Heart left ventricle (tissue), 13 donors: ENCODE measurements around the gene NUDT4.

ENCODE experiments used
- CTCF ChIP-seq, 12 donors: fragments of 200-600 bp; sonication (generic) in 4 of 12; IDR thresholded peaks; one replicate each; pipeline versions ENCODE4 v1.5.0 to v1.8.0; 2018 to 2022; ENCODE audit warnings: antibody characterized with exemption in 12 of 12, mild to moderate bottlenecking in 5 of 12
- POLR2A ChIP-seq, 2 donors: fragments of 450-650 bp; IDR thresholded peaks; one replicate each; pipeline ENCODE4 v1.6.1; 2017; ENCODE audit warnings: antibody characterized with exemption in 2 of 2, mild to moderate bottlenecking in 2 of 2, moderate library complexity in 2 of 2
- donor health status: ischemic (EF 13 %, LVEDD 7.1; RV severe dilation, severe dysfunction).
- donor health status: DM: no; HTN: yes; CAD: no.
- donor health status: DM: no; HTN: no; CAD: no.
- donor health status: ischemic (EF 25% LVEDD 6.9; RV normal size, moderate dysfunction).
- donor health status: ischemic (EF 25% LVEDD 5.7; RV mildly dilated, moderate dysfunction).
- donor health status: ischemic (EF 35%, LVEDD 5.7; RV mildly dilated, moderate dysfunction).
- donor health status: nonischemic (EF 11% LVEDD 7.7; RV severe dilation, severe dysfunction).
- donor health status: DM: yes; HTN: yes; CAD: no.
- donor health status: PGD.
- donor health status: ischemic (EF 29% LVEDD 5.4; RV normal size, mild dysfunction).
- donor health status: nonischemic (EF 23%, LVEDD 6.1; RV moderate dilation, normal function).

GRCh38 chr12:93333828-93334227 lies 43.9 kb upstream of the NUDT4 start:
- TF ChIP-seq POLR2A (IDR thresholded peaks at IDR 0.05) (no peak), CTCF (IDR thresholded peaks at IDR 0.05) (no peak)
